GM10248 (cell line): ENCODE measurements around the gene NFIC.
"Not testable (repeated sequence)": the region's sequence is repeated elsewhere in the genome, so short reads cannot be mapped to it uniquely, and the experiment has no call there.

Experiments
- CTCF ChIA-PET: fragments of 300-600 bp; sonication (Branson Sonifier 250); formaldehyde crosslinking; extraction: SDS; loops from one replicate; lab custom pipeline; 2021; ENCODE audit warnings: antibody characterized with exemption; lab: Yijun Ruan, JAX
- POLR2A ChIA-PET: fragments of 350-650 bp; sonication (Branson Sonifier 250); formaldehyde crosslinking; extraction: SDS; loops from one replicate; lab custom pipeline; 2020; ENCODE audit warnings: antibody characterized with exemption; lab: Yijun Ruan, JAX
- DNase-seq: peaks from one replicate; pipeline ENCODE4 v3.0.0; 2012; ENCODE audit errors: extremely low spot score
- CTCF ChIP-seq: IDR thresholded peaks from 2 replicates; pipeline ENCODE4 v1.5.1; 2012; ENCODE audit warnings: mild to moderate bottlenecking, low read depth; ENCODE audit errors: extremely low read depth, missing control alignments, control extremely low read depth

The NFIC gene

GRCh38 chr19:3387645-3388589, 21.5 kb downstream of the NFIC start:
- DNase-seq = no peak
- ChIA-PET POLR2A (no interaction called here), CTCF (no interaction called here)
- TF ChIP-seq CTCF = no peak

GRCh38 chr19:3389446-3389778, 23.0 kb downstream of the NFIC start:
- POLR2A ChIA-PET = interaction anchor here (0.5 kb wide), 1 partner anchor 24 kb away, joined by 3 read pairs; no protein-coding TSS in a partner anchor
- no peak for DNase-seq
- no peak for TF ChIP-seq CTCF
- CTCF ChIA-PET = interaction anchor here (1.5 kb wide), 1 partner anchor 28 kb away, joined by 3 read pairs; no protein-coding TSS in a partner anchor

- no peak for TF ChIP-seq CTCF
- ChIA-PET POLR2A (interaction anchor here (0.5 kb wide), 1 partner anchor 24 kb away, joined by 3 read pairs; no protein-coding TSS in a partner anchor), CTCF (interaction anchor here (1.5 kb wide), 1 partner anchor 27 kb away, joined by 3 read pairs; no protein-coding TSS in a partner anchor)
- DNase-seq = no peak
Observed at GRCh38 chr19:3389876-3390371, 23.5 kb downstream of the NFIC start.

GRCh38 chr19:3391911-3392310, 25.5 kb downstream of the NFIC start:
- not testable (repeated sequence) for DNase-seq
- ChIA-PET POLR2A (interaction anchor here (0.6 kb wide), 2 partner anchors 337 to 1064 kb away, joined by 3 to 6 read pairs; no protein-coding TSS in a partner anchor), CTCF (interaction anchor here (1.9 kb wide), 1 partner anchor 38 kb away, joined by 5 read pairs; no protein-coding TSS in a partner anchor)

- ChIA-PET POLR2A (interaction anchor here (0.6 kb wide), 1 partner anchor 337 kb away, joined by 6 read pairs; no protein-coding TSS in a partner anchor), CTCF (interaction anchor here (1.9 kb wide), 1 partner anchor 37 kb away, joined by 5 read pairs; no protein-coding TSS in a partner anchor)
Observed at GRCh38 chr19:3392480-3392879, 26.1 kb downstream of the NFIC start.

GRCh38 chr19:3396881-3397265, 30.5 kb downstream of the NFIC start:
- POLR2A ChIA-PET = no interaction called here
- TF ChIP-seq CTCF = no peak
- CTCF ChIA-PET = interaction anchor here (1.3 to 2.9 kb wide), 5 partner anchors 32 to 76 kb away, joined by 3 to 12 read pairs (median 4); no protein-coding TSS in a partner anchor
- DNase-seq = no peak

More at GRCh38 chr19:3392480-3392879, 26.1 kb downstream of the NFIC start:
- no peak for DNase-seq
- TF ChIP-seq CTCF = no peak
